Activated B cell treated with CpG ODN at 0.5 μM for 24 hours (primary cell): ENCODE measurements around the gene DUS2. TPM values are rescaled to one million over a fixed set of nuclear protein-coding genes. Genes with fewer than 3 reads are reported as not detected.

Source experiments
- ATAC-seq: fragments of 200-7000 bp; cut with Tn5 transposase; one replicate; pipeline ENCODE4 v1.10.0; 2021; ENCODE audit warnings: low read depth, mild to moderate bottlenecking, moderate library complexity
- CTCF ChIA-PET: fragments of 350-600 bp; sonication (Branson Sonifier 250); formaldehyde crosslinking; loops from one replicate; lab custom pipeline; 2021; ENCODE audit warnings: antibody characterized with exemption; lab: Charles Lee
- POLR2A ChIA-PET: fragments of 350-600 bp; sonication (Branson Sonifier 250); formaldehyde crosslinking; loops from one replicate; lab custom pipeline; 2021; ENCODE audit warnings: antibody characterized with exemption; lab: Charles Lee
- DNase-seq: peaks from one replicate; pipeline ENCODE4 v3.0.0; 2022
- H3K27ac Mint-ChIP-seq: one replicate; pipeline ENCODE4 v1.8.0; 2020; ENCODE audit warnings: mixed read lengths
- H3K27me3 Mint-ChIP-seq: one replicate; pipeline ENCODE4 v1.8.0; 2021; ENCODE audit warnings: mixed read lengths
- H3K36me3 Mint-ChIP-seq: one replicate; pipeline ENCODE4 v1.8.0; 2021; ENCODE audit warnings: low read depth, mixed read lengths
- H3K4me1 Mint-ChIP-seq: one replicate; pipeline ENCODE4 v1.8.0; 2021; ENCODE audit warnings: mixed read lengths
- H3K4me3 Mint-ChIP-seq: one replicate; pipeline ENCODE4 v1.8.0; 2020; ENCODE audit warnings: mild to moderate bottlenecking, mixed read lengths
- H3K9me3 Mint-ChIP-seq: one replicate; pipeline ENCODE4 v1.8.0; 2020; ENCODE audit warnings: mixed read lengths
- CTCF ChIP-seq: fragments of 200-600 bp; IDR thresholded peaks from one replicate; pipeline ENCODE4 v1.8.0; 2022; ENCODE audit warnings: antibody characterized with exemption, mild to moderate bottlenecking
- intact Hi-C: fragments of 100-400 bp; cut with micrococcal nuclease; formaldehyde crosslinking; loops from one replicate; pipeline ENCODE4 v1.15.1; 2024
- total RNA-seq: library from RNA; stranded (reverse); gene quantifications from 2 replicates; pipeline ENCODE4 v1.2.3, GENCODE V29; 2022

DUS2 gene
- total RNA-seq, 1 donor from 2014 or later = 62.0 TPM

GRCh38 chr16:68083861-68084503, 60.9 kb downstream of the DUS2 start:
- Mint-ChIP-seq H3K4me3 (peak overlapping the region; percentile 86), H3K4me1 (peaks cover 77% of the 10 kb centered on the region), H3K27ac (peak overlapping the region; percentile 92), H3K27me3 (no peaks in the 10 kb centered on the region), H3K36me3 (peaks cover 25% of the 10 kb centered on the region), H3K9me3 (no peaks in the 10 kb centered on the region)
- DNase-seq (no peak), ATAC-seq (peak; percentile 5)
- ChIA-PET CTCF (interaction anchor here (1.3 to 3.8 kb wide), 6 partner anchors 10 to 267 kb away, joined by 6 to 54 read pairs (median 8); no protein-coding TSS in a partner anchor), POLR2A (interaction anchor here (0.7 to 6.1 kb wide), 27 partner anchors 9 to 1054 kb away, joined by 3 to 211 read pairs (median 6); partner anchors contain the start of genes ATP6V0D1, CENPT, DDX28 and DUS2)
- no peak for TF ChIP-seq CTCF
- intact Hi-C loops = loop anchor here (1.0 to 10.0 kb wide), 6 partner anchors 9 to 1481 kb away; partner anchors contain the start of genes FHOD1, NFAT5 and PSKH1

- TF ChIP-seq CTCF = no peak
- Mint-ChIP-seq H3K4me1 (peaks cover 77% of the 10 kb centered on the region), H3K27ac (peak overlapping the region; percentile 92), H3K4me3 (peak overlapping the region; percentile 86), H3K27me3 (no peaks in the 10 kb centered on the region), H3K36me3 (peaks cover 19% of the 10 kb centered on the region), H3K9me3 (no peaks in the 10 kb centered on the region)
- ChIA-PET CTCF (interaction anchor here (1.0 to 3.8 kb wide), 8 partner anchors 9 to 268 kb away, joined by 4 to 54 read pairs (median 6); no protein-coding TSS in a partner anchor), POLR2A (interaction anchor here (0.5 to 6.1 kb wide), 50 partner anchors 8 to 1055 kb away, joined by 3 to 211 read pairs (median 4); partner anchors contain the start of genes ACD, ATP6V0D1, CENPT and CTCF)
- DNase-seq (peak; percentile 89), ATAC-seq (peak; percentile 72)
- intact Hi-C loops = loop anchor here (1.0 to 10.0 kb wide), 9 partner anchors 9 to 1480 kb away; partner anchors contain the start of genes FHOD1, NFAT5, PSKH1 and THAP11
Measured at GRCh38 chr16:68084504-68085258, 61.6 kb downstream of the DUS2 start.

- POLR2A ChIA-PET = interaction anchor here (0.5 to 6.1 kb wide), 40 partner anchors 8 to 1047 kb away, joined by 3 to 211 read pairs (median 5); partner anchors contain the start of genes ACD, ATP6V0D1, CENPT and CTCF
- DNase-seq = peak; percentile 96
- Mint-ChIP-seq H3K4me1 (peaks cover 77% of the 10 kb centered on the region), H3K27ac (peak within 1 kb of the TSS; percentile 97), H3K27me3 (no peaks in the 10 kb centered on the region), H3K9me3 (no peaks in the 10 kb centered on the region), H3K36me3 (peaks cover 18% of the 10 kb centered on the region), H3K4me3 (peak within 1 kb of the TSS; percentile 98)
- CTCF ChIA-PET = interaction anchor here (1.0 to 3.8 kb wide), 6 partner anchors 8 to 269 kb away, joined by 4 to 54 read pairs (median 8); no protein-coding TSS in a partner anchor
- no peak for TF ChIP-seq CTCF
- peak; percentile 78 for ATAC-seq
- intact Hi-C loops = loop anchor here (1.0 to 10.0 kb wide), 8 partner anchors 9 to 1479 kb away; partner anchors contain the start of genes FHOD1, NFAT5, PSKH1 and THAP11
Measured at GRCh38 chr16:68085259-68086071, 62.4 kb downstream of the DUS2 start, which contains the start of gene NFATC3. TSS of gene NFATC3 (plus strand) at chr16:68085370. CDS start at chr16:68085682, 312 bp downstream.

GRCh38 chr16:68086336-68086841, 63.3 kb downstream of the DUS2 start:
- H3K4me3 Mint-ChIP-seq = peak overlapping the region; percentile 98
- intact Hi-C loops = loop anchor here (10.0 kb wide), 1 partner anchor 1478 kb away; the partner anchor contains the start of gene NFAT5
- no peaks in the 10 kb centered on the region for H3K9me3 Mint-ChIP-seq
- peak overlapping the region; percentile 97 for H3K27ac Mint-ChIP-seq
- POLR2A ChIA-PET = interaction anchor here (0.5 to 6.1 kb wide), 6 partner anchors 14 to 306 kb away, joined by 3 to 211 read pairs (median 10); no protein-coding TSS in a partner anchor
- peaks cover 77% of the 10 kb centered on the region for H3K4me1 Mint-ChIP-seq
- H3K36me3 Mint-ChIP-seq = peaks cover 15% of the 10 kb centered on the region
- no peak for TF ChIP-seq CTCF
- ATAC-seq (no peak), DNase-seq (no peak)
- CTCF ChIA-PET = interaction anchor here (1.4 kb wide), 2 partner anchors 21 to 31 kb away, joined by 3 to 4 read pairs; no protein-coding TSS in a partner anchor
- H3K27me3 Mint-ChIP-seq = no peaks in the 10 kb centered on the region
